Epithelial cell of alveolus of lung (primary cell): ENCODE data around the gene MAPK7. TPM values are rescaled to one million over a fixed set of nuclear protein-coding genes. Genes with fewer than 3 reads are reported as not detected.

Experiments
- total RNA-seq: library from RNA; depleted of rRNA; stranded (reverse); fragments of >200 nt; gene quantifications from 2 replicates; pipeline ENCODE4 v1.2.1, GENCODE V29; 2015

MAPK7 gene
- 21.1 and 42.6 TPM in 2 replicates for total RNA-seq

GRCh38 chr17:19378416-19379360, at the start of gene MAPK7:
MAPK7 (plus strand) TSS chr17:19378498; CDS start chr17:19378901, 403 bp downstream.

DNA sequence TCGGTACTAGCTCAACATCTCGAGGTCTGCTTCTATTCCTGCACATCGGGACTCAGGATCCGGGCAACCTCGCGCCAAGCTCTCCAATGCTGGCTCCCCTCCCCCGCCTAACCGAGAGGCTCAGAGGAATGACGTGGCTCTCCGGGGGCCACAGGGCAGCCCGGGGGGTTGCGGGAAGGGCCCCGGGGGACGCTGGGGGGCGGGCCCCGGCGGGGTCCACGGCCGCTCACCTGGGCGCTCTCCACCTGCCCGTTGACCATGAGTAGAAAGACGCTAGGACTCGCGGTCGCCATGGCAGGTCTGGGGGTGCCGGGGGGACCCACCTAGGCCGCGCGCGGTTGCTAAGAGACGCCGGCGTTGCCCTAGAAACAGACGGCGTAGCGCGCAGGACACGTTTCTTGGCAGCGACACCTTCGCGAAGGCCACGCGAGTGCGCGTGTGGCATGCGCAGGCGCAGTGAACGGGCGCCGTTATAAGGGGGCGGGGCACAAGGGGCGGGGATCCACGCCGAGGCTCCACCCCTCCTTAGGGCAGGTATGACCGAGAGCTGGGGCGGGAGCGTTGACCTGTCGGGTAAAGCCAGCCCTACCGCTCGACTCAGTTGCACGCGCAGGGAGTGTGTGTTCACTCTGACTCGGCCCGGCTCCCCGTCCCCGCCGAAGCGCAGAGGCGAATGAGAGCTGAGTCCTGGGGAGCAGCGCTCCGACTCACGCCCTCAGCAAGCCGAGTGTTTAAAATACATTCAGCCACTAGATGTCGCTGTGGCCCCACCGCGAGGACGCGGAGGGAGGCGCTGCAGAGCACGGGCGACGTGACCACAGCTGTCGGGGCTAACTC, 15.8 kb upstream of the MAPK7 start, which contains the start of gene B9D1:
TSS of gene B9D1 (minus strand) at position 447 of the 837 bp plus-strand sequence. CDS start at position 293, 154 bp downstream.

DNA sequence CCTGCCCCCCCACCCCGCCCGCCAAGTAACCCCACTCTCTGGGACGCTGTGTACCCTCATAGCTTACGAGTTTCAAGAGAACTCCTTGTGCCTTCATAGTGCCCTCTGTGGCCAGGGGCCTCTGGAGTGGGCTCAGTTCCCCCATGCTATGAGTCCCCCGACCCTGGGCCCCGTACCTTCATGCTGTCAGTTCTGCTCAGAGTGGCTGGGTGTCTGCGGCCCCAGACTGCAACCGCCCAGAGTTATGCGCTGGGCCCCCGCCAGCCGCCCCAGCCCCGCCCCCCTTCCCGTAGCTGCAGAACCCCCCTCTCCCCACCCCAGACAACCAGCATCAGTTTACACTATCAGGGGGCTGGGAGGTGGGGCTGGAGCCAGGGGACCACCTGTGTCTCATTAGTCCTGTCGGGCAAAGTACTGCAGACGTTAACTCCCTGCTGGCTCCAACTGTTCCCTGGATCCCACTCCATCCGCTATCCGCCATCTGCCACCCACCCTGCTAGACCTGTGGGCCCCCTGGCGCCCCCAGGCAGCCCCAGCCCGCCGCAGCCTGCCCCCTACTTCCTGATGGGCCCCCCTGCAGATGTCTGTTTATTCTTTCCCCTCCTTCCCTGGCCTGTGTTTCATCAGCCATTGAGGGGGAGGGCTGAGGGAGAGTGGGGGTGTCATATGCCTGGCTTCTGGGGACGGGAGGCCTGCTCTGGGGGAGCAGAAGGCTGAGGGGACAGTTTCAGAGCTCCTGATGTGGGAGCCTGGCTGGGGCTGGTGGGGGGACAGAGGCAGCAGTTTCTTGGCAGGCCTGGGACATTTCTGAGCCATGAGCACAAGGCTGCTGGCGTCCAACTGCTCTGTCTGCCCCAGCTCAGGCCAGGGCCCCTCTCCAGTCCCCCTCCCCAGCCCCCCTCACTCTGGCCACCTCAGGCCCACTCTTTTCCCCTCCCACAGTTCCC, 8.9 kb downstream of the MAPK7 start, which contains the start of gene MFAP4:
TSS of gene MFAP4 (minus strand) at position 217 of the 947 bp plus-strand sequence. CDS start at position 182, 35 bp downstream.

DNA sequence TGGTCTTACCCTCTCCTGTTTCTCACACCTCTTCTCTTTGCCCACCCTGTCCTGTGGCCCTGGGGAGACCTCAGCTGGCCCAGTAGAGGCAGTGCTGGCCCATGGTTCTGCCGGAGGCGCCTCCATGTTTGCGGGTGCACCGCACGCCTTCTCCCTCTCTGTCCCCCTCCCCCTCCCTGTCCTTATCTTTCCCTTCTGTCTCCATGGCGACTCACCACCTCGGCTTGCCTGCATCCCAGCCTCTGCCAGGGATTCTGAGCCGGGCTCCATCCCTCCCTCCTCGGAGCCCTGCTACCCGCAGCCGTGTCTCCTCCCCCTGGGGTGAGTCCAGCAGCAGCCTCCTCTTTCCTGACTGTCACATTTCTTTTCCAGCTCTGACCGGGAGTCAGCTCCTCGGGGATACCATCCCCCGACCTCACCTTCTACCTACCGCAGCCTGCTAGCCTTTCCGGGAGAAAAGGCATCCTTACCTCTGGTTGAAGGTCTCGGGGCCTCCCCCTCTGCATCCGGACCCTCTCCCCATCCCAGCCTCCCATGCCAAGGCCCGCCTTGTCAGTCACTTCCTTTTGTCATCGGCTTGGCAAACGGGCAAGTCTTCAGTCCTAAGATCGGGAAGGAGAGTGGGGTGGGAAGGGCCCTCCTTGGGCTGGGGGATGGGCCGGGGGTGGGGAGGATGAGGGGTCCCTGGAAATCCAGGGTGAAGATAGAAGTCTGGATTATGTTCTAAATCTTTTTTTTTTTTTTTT, 32.8 kb downstream of the MAPK7 start, which contains the start of gene RNF112:
TSS of gene RNF112 (plus strand) at position 358 of the 746 bp plus-strand sequence. CDS start at position 535, 177 bp downstream.

Other genes with a start within 250 kb of the MAPK7 start
- gene EPN2, start 141.1 kb upstream of the MAPK7 start, total RNA-seq: 19.5 and 21.9 TPM in 2 replicates
- 41.8 and 48.5 TPM in 2 replicates for gene B9D1, start 15.8 kb upstream of the MAPK7 start, total RNA-seq
- 59.2 and 458 TPM in 2 replicates for gene MFAP4, start 8.7 kb downstream of the MAPK7 start, total RNA-seq
- 1.6 and 6.9 TPM in 2 replicates for gene RNF112, start 32.7 kb downstream of the MAPK7 start, total RNA-seq
- 0.40 and 0.52 TPM in 2 replicates for gene SLC47A1, start 155.4 kb downstream of the MAPK7 start, total RNA-seq